22Rv1 (cell line): ENCODE data around the gene ABHD16B.

Experiments
- H3K27ac ChIP-seq: fragments of 450-650 bp; 2 replicates; pipeline ENCODE4 v1.5.1; 2017
- ZFX ChIP-seq: fragments of 450-650 bp; IDR thresholded peaks from 2 replicates; pipeline ENCODE4 v1.6.1; 2017; ENCODE audit warnings: antibody characterized with exemption, borderline replicate concordance
- TF ChIP-seq, protein P1 (sequence below): fragments of 450-650 bp; IDR thresholded peaks from 2 replicates; pipeline ENCODE4 v1.5.1; 2017; ENCODE audit warnings: mild to moderate bottlenecking

The ABHD16B gene

GRCh38 chr20:63835021-63835858, 26.1 kb upstream of the ABHD16B start:
- no peak overlapping the region for H3K27ac ChIP-seq
- TF ChIP-seq, protein P1, sequence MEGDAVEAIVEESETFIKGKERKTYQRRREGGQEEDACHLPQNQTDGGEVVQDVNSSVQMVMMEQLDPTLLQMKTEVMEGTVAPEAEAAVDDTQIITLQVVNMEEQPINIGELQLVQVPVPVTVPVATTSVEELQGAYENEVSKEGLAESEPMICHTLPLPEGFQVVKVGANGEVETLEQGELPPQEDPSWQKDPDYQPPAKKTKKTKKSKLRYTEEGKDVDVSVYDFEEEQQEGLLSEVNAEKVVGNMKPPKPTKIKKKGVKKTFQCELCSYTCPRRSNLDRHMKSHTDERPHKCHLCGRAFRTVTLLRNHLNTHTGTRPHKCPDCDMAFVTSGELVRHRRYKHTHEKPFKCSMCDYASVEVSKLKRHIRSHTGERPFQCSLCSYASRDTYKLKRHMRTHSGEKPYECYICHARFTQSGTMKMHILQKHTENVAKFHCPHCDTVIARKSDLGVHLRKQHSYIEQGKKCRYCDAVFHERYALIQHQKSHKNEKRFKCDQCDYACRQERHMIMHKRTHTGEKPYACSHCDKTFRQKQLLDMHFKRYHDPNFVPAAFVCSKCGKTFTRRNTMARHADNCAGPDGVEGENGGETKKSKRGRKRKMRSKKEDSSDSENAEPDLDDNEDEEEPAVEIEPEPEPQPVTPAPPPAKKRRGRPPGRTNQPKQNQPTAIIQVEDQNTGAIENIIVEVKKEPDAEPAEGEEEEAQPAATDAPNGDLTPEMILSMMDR, result no peak
- no peak for TF ChIP-seq ZFX

- TF ChIP-seq, protein P1, result no peak
- TF ChIP-seq ZFX, result no peak
- H3K27ac ChIP-seq, result no peak overlapping the region
These were observed 24.6 kb upstream of the ABHD16B start for GRCh38 chr20:63836458-63837344.

- TF ChIP-seq, protein P1, result no peak
- TF ChIP-seq ZFX, result no peak
- no peak overlapping the region for H3K27ac ChIP-seq
These were observed 23.8 kb upstream of the ABHD16B start for GRCh38 chr20:63837479-63837878.

DNA sequence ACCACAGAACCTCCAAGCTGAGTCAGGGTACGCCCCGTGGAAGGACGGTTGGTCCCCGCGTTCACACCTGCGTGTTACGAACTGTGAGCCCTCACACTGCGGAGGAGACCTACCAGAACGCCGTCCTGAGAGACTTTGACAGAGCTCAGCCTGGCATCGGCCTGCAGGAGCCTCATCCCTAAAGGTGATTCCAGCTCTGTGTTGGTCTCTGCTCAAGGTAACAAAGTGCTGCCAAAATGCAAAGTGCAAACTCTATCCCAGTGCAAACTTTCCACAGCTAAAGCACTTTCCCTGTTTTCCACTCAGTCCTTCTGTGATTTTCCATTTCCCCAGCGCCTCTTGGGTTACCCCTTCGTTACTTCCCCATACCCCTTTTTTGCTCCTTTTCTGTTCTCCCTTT, 21.7 kb upstream of the ABHD16B start:
- TF ChIP-seq, protein P1, result no peak
- no peak for TF ChIP-seq ZFX
- no peak overlapping the region for H3K27ac ChIP-seq

DNA sequence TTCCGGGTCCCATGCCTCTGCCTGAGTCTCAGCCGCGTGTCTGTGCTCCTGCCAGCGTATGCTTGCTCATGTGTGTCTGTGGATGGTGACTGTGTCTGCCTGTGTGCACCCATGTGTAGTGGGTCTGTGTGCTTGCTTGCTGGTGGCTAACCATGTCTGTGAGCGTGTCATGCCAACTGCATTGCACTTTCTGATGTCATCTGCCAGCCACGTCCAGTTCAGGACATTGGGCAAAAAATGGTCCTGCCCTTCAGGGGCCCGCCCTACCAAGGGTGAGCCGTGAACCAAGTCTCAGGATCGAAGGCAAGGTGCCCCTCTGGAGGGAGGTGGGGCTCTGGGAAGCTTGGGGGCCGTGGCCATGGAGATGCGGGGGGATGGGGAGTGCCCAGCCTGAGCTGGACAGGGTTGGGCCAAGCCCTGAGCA, 20.9 kb upstream of the ABHD16B start:
- TF ChIP-seq ZFX, result no peak
- TF ChIP-seq, protein P1, result no peak
- H3K27ac ChIP-seq, result no peak overlapping the region

DNA sequence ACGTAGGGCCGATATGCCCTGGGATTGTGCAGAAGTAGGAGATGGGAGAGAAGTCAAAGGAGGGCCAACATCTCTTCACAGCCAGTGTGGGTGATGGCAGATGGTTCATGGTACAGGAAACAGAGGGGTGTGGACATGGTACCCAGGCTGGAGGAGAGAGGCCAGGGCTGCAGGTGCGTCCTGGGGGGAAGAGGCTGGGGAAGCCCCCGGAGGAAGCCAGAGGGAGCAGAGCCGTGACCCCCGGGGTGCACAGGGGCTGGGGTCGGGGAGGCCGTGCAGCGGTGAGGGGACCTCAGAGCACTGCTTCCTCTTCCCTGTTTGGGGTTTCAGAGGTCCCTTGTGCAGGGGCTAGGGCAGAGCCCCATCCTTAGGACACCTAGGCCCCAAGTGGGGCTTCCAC, 19.0 kb upstream of the ABHD16B start:
- TF ChIP-seq, protein P1, result no peak
- TF ChIP-seq ZFX, result no peak
- no peak overlapping the region for H3K27ac ChIP-seq
